Mesendoderm (in vitro differentiated cells): ENCODE data around the gene TMPRSS4.

Experiments
- DNase-seq: peaks from one replicate; pipeline ENCODE4 v3.0.0; 2013
- H2AK5ac ChIP-seq: 2 replicates; pipeline ENCODE4 v1.6.1; 2013; ENCODE audit warnings: low read length, inconsistent platforms
- H2BK120ac ChIP-seq: 2 replicates; pipeline ENCODE4 v1.6.1; 2013; ENCODE audit warnings: low read depth, mild to moderate bottlenecking, low read length, moderate library complexity, mixed read lengths
- H2BK15ac ChIP-seq: replicated peaks from 2 replicates; pipeline ENCODE4 v1.6.1; 2013; ENCODE audit warnings: low read depth, mild to moderate bottlenecking, moderate library complexity
- H2BK5ac ChIP-seq: 2 replicates; pipeline ENCODE4 v1.6.1; 2013; ENCODE audit warnings: low read length, inconsistent platforms
- H3K18ac ChIP-seq: 2 replicates; pipeline ENCODE4 v1.6.1; 2013; ENCODE audit warnings: mild to moderate bottlenecking, low read length, mixed read lengths
- H3K23ac ChIP-seq: one replicate; pipeline ENCODE4 v1.6.1; 2013; ENCODE audit warnings: low read length
- H3K27ac ChIP-seq: 2 replicates; pipeline ENCODE4 v1.5.1; 2013; ENCODE audit warnings: low read depth, mild to moderate bottlenecking, inconsistent platforms, low read length, moderate library complexity
- H3K27me3 ChIP-seq: 2 replicates; pipeline ENCODE4 v1.6.1; 2013; ENCODE audit warnings: low read length, control low read depth, mild to moderate bottlenecking, inconsistent platforms; ENCODE audit not compliant: insufficient read depth, poor library complexity
- H3K36me3 ChIP-seq: 2 replicates; pipeline ENCODE4 v1.6.1; 2013; ENCODE audit warnings: low read length, inconsistent platforms; ENCODE audit not compliant: control insufficient read depth, insufficient read depth
- H3K4ac ChIP-seq: one replicate; pipeline ENCODE4 v1.6.1; 2013; ENCODE audit warnings: low read depth, mild to moderate bottlenecking, low read length, moderate library complexity
- H3K4me1 ChIP-seq: 2 replicates; pipeline ENCODE4 v1.6.1; 2013; ENCODE audit warnings: low read depth, low read length, inconsistent platforms; ENCODE audit not compliant: control insufficient read depth
- H3K4me2 ChIP-seq: 2 replicates; pipeline ENCODE4 v1.6.1; 2013; ENCODE audit warnings: low read length
- H3K4me3 ChIP-seq: 2 replicates; pipeline ENCODE4 v1.5.1; 2013; ENCODE audit warnings: mild to moderate bottlenecking, low read length
- H3K56ac ChIP-seq: one replicate; pipeline ENCODE4 v1.6.1; 2013; ENCODE audit warnings: low read length
- H3K79me1 ChIP-seq: 2 replicates; pipeline ENCODE4 v1.6.1; 2013; ENCODE audit warnings: low read length, inconsistent platforms
- H3K79me2 ChIP-seq: 2 replicates; pipeline ENCODE4 v1.6.1; 2013; ENCODE audit warnings: mild to moderate bottlenecking, low read length; ENCODE audit not compliant: control insufficient read depth, insufficient read depth
- H3K9ac ChIP-seq: 2 replicates; pipeline ENCODE4 v1.6.1; 2013; ENCODE audit warnings: low read length, inconsistent platforms
- H4K5ac ChIP-seq: one replicate; pipeline ENCODE4 v1.6.1; 2013; ENCODE audit warnings: low read length
- H4K8ac ChIP-seq: one replicate; pipeline ENCODE4 v1.6.1; 2013; ENCODE audit warnings: low read depth, mild to moderate bottlenecking, control low read depth, low read length, moderate library complexity
- WGBS: extraction: QIAGEN DNeasy Blood & Tissue Kit; methylation state at CpG from one replicate; pipeline ENCODE4 v1.1.7; 2013; ENCODE audit warnings: low lambda C conversion rate, missing lambda C conversion rate; ENCODE audit not compliant: insufficient coverage; ENCODE audit errors: extremely low coverage; 5-methylcytosine and 5-hydroxymethylcytosine counted together

TMPRSS4 gene

DNA sequence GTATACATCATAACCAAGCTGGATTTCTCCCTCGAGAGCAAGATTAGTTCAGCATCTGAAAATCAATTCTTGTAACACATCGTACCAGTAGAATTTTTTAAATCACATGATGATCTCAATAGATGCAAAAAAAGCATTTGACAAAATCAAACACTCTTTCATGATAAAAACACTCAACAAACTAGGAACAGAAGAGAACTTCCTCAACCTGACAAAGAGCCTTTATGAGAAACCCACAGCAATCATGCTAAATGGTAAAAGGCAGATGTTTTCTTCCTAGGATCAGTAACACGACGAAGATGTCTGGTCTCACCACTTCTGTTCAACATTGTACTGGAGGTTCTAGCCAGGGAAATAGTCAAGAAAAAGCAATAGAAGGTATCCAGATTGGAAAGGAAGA, 34.1 kb upstream of the TMPRSS4 start:
- WGBS = no CpG with 5 or more reads among the region's 4 CpGs

DNA sequence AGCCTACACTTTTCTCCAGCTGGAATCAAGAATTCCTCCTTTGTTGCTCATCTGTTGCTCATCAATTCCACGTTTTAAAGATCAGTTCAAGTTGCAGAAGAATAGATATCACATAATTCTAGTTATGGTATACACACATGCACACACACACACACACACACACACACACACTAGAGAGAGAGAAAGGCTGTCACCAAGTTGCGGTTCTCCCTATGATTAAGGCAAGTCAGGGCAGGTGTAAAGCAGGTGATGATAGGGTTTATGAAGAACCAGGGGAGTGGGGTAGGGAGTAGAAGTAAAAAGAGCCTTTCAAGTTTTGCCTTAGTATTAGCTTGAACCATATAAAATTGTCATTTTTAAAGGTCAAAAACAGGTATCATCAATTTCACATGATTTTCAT, 31.7 kb upstream of the TMPRSS4 start:
- Histone ChIP-seq H4K5ac (no peak overlapping the region), H4K8ac (no peak overlapping the region), H2AK5ac (no peak overlapping the region), H3K56ac (no peak overlapping the region), H3K79me2 (no peaks in the 10 kb centered on the region), H3K23ac (no peak overlapping the region), H3K4ac (no peak overlapping the region), H3K9ac (no peak overlapping the region), H3K4me1 (no peaks in the 10 kb centered on the region), H2BK120ac (no peak overlapping the region), H3K18ac (no peak overlapping the region), H2BK15ac (no peak overlapping the region), H3K27ac (no peak overlapping the region), H2BK5ac (no peak overlapping the region), H3K27me3 (no peaks in the 10 kb centered on the region), H3K79me1 (no peaks in the 10 kb centered on the region), H3K36me3 (no peaks in the 10 kb centered on the region), H3K4me3 (no peak overlapping the region), H3K4me2 (no peak overlapping the region)
- no peak for DNase-seq
- WGBS = no CpG with 5 or more reads among the region's 2 CpGs

More for the DNA sequence above, 34.1 kb upstream of the TMPRSS4 start:
- Histone ChIP-seq H3K27me3 (no peaks in the 10 kb centered on the region), H4K8ac (no peak overlapping the region), H3K18ac (no peak overlapping the region), H3K9ac (no peak overlapping the region), H2BK120ac (no peak overlapping the region), H4K5ac (no peak overlapping the region), H3K4me3 (no peak overlapping the region), H2BK15ac (no peak overlapping the region), H2AK5ac (no peak overlapping the region), H2BK5ac (no peak overlapping the region), H3K79me1 (no peaks in the 10 kb centered on the region), H3K27ac (no peak overlapping the region), H3K56ac (no peak overlapping the region), H3K79me2 (no peaks in the 10 kb centered on the region), H3K36me3 (no peaks in the 10 kb centered on the region), H3K4ac (no peak overlapping the region), H3K4me1 (no peaks in the 10 kb centered on the region), H3K4me2 (no peak overlapping the region), H3K23ac (no peak overlapping the region)
- no peak for DNase-seq

DNA sequence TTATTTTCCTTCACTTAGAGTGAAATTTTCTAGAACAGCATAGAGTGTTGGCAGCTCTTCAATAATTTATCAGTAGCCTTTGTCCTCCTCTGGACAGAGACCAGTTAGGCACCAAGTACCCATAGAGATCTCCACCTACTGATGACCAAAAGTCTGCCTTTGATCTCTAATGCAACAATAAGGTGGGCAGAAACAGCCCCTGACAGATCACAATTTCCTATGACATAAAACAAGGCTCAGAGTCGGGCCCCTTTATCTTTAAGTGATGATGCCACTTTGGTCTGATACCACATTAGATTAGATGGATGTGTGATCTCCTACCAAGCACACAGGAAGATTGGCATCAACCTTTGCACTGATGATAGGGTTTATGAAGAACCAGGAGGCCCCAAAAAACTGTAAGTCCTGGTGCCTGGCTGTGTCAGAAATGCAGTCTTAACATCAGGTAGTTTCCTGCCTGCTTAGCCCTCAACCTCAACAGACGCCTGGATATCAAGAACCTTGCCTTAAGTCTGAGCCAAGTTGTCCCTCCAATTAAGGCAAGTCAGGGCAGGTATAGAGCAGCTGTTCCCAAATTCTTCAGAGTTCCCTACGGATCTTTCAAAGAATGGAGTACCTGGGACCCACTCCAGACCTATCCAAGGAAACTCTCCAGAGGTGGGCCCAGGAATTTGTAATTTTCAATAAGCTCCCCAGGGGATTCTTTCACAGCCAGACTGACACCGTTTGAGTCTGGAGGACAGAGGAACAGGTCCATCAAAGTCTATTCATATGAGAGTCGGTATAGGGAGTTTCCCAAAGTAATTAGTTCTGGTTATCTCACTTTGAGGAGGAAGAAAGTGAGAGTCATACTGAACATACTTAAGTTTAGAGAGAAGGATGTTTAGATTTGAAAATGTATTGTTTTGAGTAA, 30.6 kb upstream of the TMPRSS4 start:
- no peak overlapping the region for H3K18ac ChIP-seq
- H2AK5ac ChIP-seq = no peak overlapping the region
- no peak overlapping the region for H3K9ac ChIP-seq
- no peak overlapping the region for H3K4ac ChIP-seq
- H3K27me3 ChIP-seq = no peaks in the 10 kb centered on the region
- no peaks in the 10 kb centered on the region for H3K4me1 ChIP-seq
- H3K23ac ChIP-seq = no peak overlapping the region
- no peak overlapping the region for H4K8ac ChIP-seq
- H3K4me2 ChIP-seq = no peak overlapping the region
- DNase-seq = no peak
- H2BK5ac ChIP-seq = no peak overlapping the region
- no CpG with 5 or more reads among the region's 5 CpGs for WGBS
- H3K4me3 ChIP-seq = no peak overlapping the region
- no peak overlapping the region for H3K27ac ChIP-seq
- H3K79me1 ChIP-seq = no peaks in the 10 kb centered on the region
- H4K5ac ChIP-seq = no peak overlapping the region
- no peak overlapping the region for H2BK120ac ChIP-seq
- H2BK15ac ChIP-seq = no peak overlapping the region
- no peak overlapping the region for H3K56ac ChIP-seq
- no peaks in the 10 kb centered on the region for H3K79me2 ChIP-seq
- H3K36me3 ChIP-seq = no peaks in the 10 kb centered on the region

DNA sequence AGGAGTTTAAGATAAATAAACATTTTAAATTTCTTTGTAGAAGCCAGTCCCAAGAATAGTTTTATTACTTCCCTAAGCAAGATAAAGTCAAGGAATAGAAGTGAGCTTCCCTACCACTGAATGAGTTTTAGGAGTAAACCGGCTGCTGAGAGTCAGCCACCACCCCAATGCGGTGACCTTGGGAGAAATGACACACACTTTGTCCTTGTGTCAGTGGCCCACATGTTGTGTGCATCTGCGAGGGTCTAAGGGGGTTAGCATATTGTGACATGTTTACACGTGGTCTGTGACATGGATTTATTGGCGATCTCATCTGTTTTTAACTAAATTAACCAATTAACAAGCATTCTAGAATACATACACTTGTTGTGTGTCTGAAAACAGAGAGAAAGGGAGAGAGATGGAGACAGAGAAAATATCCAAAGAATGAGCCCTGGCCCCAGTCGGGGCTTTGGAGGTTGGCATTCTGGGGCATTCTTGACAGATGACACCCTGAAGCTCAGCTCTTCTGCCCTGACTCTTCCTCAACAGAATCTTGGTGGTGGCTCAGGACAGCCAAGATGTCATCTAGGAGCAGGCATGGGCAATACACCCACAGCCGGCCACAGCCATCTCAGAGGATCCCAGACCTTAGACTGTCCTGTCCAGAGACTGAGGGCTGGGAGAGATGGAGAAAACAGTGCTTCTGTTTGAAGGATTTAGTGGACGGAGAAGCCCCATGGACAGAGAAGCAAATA, 29.7 kb upstream of the TMPRSS4 start:
- no peak overlapping the region for H2BK120ac ChIP-seq
- no peak overlapping the region for H2BK5ac ChIP-seq
- H3K79me2 ChIP-seq = no peaks in the 10 kb centered on the region
- H3K4me1 ChIP-seq = no peaks in the 10 kb centered on the region
- H3K27me3 ChIP-seq = no peaks in the 10 kb centered on the region
- H2AK5ac ChIP-seq = no peak overlapping the region
- no CpG with 5 or more reads among the region's 8 CpGs for WGBS
- H2BK15ac ChIP-seq = no peak overlapping the region
- DNase-seq = no peak
- H3K4ac ChIP-seq = no peak overlapping the region
- no peaks in the 10 kb centered on the region for H3K36me3 ChIP-seq
- no peak overlapping the region for H4K8ac ChIP-seq
- no peak overlapping the region for H3K18ac ChIP-seq
- no peak overlapping the region for H3K4me2 ChIP-seq
- no peaks in the 10 kb centered on the region for H3K79me1 ChIP-seq
- H4K5ac ChIP-seq = no peak overlapping the region
- H3K9ac ChIP-seq = no peak overlapping the region
- no peak overlapping the region for H3K27ac ChIP-seq
- H3K23ac ChIP-seq = no peak overlapping the region
- H3K56ac ChIP-seq = no peak overlapping the region
- no peak overlapping the region for H3K4me3 ChIP-seq

DNA sequence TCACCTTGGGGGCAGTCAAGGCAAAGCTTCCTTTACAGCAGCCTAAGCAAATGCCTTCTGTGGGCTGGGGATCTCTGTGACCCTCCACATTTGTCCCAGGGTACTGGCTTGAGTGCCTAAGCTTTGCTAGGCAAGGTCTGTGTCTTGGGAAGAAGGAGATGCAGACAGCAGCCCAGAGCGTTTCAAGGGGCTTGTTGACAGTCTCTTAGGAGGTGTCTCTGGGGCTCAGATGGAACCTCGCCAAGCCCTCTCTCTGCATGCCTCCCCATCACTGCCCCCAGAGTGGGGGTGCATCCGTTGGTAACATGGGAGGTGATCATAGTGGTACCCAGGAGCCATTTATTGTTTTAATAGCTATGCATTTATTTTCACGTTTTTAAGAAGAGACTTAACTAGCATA, 29.1 kb upstream of the TMPRSS4 start:
- H2AK5ac ChIP-seq = no peak overlapping the region
- no peak overlapping the region for H4K5ac ChIP-seq
- DNase-seq = no peak
- H3K79me1 ChIP-seq = no peaks in the 10 kb centered on the region
- H3K18ac ChIP-seq = no peak overlapping the region
- H3K27me3 ChIP-seq = no peaks in the 10 kb centered on the region
- H3K4me1 ChIP-seq = no peaks in the 10 kb centered on the region
- no peak overlapping the region for H3K23ac ChIP-seq
- H3K9ac ChIP-seq = no peak overlapping the region
- no peak overlapping the region for H3K4me3 ChIP-seq
- H3K4ac ChIP-seq = no peak overlapping the region
- no CpG with 5 or more reads among the region's 4 CpGs for WGBS
- H2BK15ac ChIP-seq = no peak overlapping the region
- H2BK120ac ChIP-seq = no peak overlapping the region
- H3K56ac ChIP-seq = no peak overlapping the region
- no peak overlapping the region for H3K27ac ChIP-seq
- H2BK5ac ChIP-seq = no peak overlapping the region
- no peak overlapping the region for H4K8ac ChIP-seq
- no peaks in the 10 kb centered on the region for H3K79me2 ChIP-seq
- H3K36me3 ChIP-seq = no peaks in the 10 kb centered on the region
- no peak overlapping the region for H3K4me2 ChIP-seq
